HT-29 (cell line): Measurements from ENCODE around the gene MSX2. TPM values are rescaled to one million over a fixed set of nuclear protein-coding genes. Genes with fewer than 3 reads are reported as not detected.

Experiments used
- DNase-seq: peaks from one replicate; pipeline ENCODE4 v3.0.0-alpha.2; 2015; ENCODE audit warnings: low spot score
- total RNA-seq: library from RNA; depleted of rRNA; stranded (reverse); fragments of >200 nt; shearing (Covaris generic); gene quantifications from 2 replicates; pipeline ENCODE4 v1.2.3, GENCODE V29; 2014; rRNA removed

MSX2 gene
- 2.0 and 5.1 TPM in 2 replicates for total RNA-seq

DNA sequence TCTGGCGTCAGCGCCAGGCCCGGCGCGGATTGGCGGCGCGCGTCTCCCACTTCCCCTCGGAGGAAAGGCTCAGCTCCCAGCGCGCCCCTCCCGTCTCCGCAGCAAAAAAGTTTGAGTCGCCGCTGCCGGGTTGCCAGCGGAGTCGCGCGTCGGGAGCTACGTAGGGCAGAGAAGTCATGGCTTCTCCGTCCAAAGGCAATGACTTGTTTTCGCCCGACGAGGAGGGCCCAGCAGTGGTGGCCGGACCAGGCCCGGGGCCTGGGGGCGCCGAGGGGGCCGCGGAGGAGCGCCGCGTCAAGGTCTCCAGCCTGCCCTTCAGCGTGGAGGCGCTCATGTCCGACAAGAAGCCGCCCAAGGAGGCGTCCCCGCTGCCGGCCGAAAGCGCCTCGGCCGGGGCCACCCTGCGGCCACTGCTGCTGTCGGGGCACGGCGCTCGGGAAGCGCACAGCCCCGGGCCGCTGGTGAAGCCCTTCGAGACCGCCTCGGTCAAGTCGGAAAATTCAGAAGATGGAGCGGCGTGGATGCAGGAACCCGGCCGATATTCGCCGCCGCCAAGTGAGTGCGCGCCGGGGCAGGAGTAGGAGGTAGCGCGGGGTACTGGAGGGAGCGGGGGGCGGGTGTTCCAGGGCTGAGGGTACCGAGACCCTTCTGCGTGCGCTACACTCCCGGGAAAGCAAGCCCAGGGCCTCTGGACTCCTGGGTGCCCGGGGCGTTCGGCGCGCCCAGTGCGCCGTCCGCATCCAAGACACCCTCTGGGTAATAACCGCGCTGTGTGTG lies at the start of gene MSX2:
Gene MSX2 (plus strand): TSS at position 99 of the 777 bp plus-strand sequence. CDS start 78 bp downstream, at position 177.
- DNase-seq = peak; percentile 87

DNA sequence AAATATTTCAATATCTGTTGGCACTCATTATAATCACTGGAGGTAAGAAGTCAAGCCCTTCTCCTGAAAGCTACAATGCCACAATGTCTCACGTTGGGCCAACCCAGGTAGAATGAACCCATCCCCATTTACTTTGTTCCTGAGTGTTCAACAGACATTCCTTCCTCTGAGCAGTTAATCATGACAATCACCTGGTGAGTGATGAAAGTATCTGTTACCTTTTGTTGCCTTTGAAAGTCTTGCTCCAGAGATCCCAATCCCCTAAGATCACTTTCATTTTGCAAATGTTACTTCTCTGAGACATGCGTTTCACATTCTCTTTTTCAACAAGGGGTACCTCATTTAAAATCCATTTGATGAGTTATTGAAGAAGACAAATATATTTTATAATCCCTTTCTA lies 49.3 kb upstream of the MSX2 start:
- no peak for DNase-seq

DNA sequence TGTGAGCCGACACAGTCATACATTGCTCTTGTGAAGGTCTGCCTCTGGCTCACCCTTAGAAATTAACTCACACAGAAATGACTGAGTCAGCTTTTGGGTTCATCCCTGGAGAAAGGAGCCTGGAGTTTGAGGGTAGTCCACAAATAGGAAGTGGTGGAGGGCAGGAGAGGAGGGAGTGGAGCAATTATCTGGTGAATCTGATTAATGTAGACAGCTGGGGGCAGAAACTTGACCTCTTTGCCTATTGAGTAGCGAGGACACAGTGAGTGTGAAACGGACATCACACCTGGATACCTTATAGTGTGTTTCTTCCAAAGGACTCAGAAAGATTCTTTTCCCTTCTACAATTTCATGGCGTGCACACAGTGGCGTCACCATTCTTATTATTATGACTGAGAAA lies 48.5 kb upstream of the MSX2 start:
- no peak for DNase-seq

DNA sequence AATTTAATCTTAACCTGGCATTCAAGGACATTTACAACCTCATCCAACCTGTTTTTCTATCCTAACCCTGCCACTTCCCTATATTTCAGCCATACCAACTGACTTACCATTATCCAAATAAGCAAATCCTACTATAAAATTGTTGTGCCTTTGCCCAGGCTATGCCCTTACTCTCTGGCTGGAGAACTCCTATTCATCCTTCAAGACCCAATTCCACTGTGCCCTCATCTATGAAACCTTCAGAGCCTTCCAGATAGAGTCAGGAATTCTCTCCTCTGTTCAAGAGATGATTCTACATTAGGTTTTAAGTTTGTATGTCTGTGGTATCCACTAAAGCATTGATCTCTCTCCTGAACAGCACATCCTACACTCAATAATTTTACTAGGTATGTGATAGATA lies 46.3 kb upstream of the MSX2 start:
- DNase-seq = peak; percentile 2

DNA sequence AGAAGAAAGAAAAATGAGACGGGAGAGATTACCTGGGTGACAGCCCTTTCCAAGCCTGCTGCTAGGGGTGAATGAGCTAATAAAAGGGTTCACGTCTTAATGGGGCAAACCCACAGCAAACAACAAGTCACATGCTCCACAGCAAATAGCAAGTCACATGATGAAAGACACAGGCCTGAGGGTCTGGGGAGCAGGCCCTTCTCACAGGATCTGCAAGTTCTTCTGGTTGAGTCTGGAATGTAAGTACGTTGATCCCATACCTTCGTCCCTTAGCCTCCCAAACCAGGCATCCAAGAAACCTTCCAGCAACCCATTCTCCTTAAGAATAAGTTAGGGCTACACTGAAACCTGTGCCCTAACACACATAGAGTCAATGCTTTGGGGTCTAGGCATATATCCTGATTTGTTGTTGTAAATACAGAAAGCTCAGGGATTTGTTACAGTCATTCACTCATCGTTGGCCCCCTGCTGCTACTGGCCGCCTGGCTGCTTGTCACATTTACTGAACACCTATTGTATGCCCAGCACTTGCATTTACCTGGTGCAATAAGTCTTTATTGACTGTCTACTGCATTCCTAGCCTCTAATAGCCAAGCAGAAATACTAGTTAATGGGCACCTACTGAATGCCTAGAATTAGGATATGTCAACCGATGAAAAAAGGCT lies 43.3 kb upstream of the MSX2 start:
- DNase-seq = no peak

DNA sequence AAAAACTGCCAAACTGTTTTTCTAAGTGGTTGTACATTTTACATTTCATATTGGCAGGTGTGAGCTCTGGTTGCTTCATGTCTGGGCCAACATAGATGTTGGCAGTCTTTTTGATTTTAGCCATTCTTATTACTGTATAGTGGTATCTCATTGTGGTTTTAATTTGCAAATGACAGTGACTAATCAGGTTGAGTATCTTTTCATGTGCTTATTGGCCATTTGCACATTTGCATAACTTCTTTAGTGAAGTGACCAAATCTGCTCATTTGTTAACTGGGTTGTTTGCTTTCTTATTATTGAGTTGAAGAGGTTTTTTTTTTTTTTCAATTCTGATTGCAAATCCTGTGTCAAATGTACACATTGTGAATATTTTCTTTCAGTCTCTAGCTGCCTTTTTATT lies 36.9 kb upstream of the MSX2 start:
- no peak for DNase-seq

DNA sequence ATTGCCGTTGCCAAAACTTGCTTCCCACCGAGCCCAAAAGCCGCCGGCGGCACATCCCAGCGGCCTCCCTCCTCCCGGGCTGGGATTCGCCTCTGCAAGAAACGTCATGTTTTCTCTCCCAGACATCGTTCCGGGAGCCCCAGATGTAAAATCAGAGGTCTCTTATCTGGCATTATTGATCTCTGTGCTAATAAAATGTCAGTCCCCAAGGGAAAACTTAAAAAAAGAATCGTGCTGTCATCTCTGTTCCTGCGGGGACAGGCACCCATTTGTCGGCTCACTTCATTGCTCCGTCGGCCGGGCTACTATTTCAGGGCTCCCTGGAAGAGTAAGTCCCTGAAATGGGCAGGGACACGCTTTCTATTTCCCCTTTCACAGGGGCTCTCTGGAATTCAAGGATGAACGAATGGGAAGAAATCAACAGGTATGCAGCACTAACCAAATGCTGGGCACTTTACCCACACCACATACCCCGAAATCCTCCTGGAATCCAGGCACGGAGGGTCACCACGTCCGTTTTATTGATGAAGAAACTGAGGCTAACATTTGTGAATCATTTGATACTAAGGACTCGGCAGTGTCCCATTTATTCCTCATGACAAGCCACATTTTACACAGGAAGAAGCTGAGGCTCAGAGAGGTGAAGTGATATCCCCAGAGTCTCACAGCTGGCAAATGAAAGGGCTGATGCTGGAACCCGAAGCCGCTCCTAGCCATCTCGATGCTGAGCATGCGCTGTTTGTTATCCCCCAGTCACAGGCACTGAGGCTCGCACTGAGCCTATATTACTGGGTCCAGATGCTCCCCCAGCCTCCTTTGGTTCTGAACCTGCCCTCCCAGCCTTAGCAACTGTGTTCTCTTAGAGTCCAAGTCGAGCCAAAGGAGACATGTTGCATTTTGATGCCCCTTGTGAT lies 35.7 kb upstream of the MSX2 start:
- no peak for DNase-seq

DNA sequence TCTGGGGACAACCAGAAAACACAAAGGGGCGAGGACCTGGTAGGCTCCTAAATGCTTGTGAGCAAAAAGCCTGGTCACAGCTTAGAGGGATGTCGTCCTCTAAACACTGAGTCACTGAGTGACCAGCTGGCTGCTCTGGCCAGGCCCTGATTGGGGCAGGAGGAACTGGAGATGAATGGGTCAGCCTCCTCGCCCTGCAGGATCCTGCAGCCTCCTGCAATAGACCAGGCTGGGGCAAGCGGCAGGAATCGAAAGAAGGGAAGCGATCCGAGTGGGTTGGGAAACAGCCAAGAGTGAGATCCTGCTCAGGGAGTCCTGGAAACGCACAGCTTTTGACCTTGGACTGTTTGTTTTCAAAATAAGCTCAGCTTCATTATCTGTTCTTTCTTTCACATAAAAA lies 34.1 kb upstream of the MSX2 start:
- DNase-seq = no peak

DNA sequence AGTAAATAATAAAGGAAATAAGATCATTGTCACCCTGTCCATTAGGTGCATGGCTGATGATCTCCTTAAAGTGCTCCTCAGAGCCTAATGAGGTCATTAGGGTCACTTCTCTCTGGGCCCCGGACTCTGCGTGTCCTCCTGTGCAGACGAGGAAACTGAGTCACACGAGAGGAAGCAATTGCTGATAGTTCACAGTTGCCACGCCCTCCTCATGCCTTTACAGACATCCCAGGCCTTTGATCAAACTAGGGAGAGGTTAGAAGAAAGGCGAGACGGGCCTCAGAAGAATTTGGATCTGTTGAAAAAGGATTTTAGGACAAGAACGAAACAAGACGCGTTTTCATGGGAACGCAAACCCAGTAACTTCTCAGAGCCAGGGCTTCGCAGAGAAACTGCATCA lies 32.0 kb upstream of the MSX2 start:
- no peak for DNase-seq

DNA sequence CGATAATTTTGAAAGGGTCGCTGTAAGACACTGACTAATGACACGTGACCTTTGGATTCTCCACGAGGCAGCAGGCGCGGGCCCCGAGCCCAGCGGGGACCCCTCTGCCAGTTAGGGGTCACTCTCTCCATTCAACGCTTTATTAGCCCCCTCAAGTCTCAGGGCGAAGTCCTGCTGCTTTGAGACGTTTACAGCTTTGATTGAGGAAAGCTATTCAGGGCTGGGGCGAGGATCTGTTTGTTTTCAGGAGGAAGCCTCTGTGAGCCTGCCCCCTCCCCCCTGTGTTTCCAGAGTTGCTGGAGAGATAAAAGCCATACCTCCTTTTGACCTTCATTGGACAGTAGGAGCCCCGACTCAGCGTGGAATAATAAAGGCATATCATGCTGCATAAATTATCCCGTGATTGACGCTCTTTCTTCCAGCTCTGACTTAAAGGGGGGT lies 31.4 kb upstream of the MSX2 start:
- DNase-seq = no peak

DNA sequence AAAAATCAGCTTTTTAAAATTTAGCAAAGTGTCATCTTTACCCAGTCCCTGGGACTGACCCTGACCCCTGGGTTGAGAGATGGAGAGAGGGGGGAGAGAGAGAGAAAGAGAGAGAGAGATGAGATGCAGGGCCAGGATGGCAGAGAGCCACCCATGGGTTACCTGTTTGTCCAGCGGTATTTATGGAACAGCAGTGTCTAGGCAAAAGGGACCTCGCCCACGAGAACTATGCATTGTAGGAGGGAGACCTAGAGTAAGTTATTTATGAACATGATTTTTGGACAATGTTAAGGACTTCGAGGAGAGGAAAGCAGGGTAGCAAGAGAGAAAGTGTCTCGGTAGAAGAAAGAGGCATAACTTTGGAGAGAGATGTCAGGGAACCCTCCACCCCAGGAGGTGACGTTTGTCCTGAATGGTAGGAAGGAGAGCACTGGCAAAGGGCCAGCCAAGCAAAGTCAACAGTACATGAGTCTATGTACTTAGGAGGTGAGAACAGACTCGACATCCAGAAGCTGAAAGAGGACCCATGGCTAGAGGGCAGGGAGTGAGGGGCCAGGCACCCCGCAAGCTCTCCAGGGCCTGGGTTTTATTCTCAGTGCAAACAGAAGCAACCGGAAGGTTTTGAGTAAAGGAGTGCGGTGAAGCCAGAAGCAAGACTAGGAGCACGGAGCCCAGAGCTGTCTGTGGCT lies 30.5 kb upstream of the MSX2 start:
- DNase-seq = peak; percentile 68

DNA sequence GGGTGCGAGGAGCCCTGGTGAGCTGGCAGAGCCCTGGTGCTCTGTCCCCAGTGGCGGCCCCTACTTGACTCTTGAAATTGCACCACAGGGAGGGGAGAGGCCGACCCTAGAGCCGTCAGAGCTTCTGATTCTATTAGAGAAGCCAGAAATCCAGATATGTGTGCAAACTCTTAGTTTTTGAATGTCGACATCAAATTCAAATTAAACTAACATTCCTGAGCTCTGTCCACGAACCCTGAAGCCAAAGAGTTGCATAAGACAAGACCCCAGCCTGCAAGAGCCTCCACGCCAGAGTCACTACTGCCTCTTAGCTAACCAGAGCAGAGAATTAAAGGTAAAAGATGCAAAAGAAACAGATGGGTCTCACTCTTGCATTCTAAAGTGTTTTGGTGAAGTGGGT lies 29.8 kb upstream of the MSX2 start:
- no peak for DNase-seq

DNA sequence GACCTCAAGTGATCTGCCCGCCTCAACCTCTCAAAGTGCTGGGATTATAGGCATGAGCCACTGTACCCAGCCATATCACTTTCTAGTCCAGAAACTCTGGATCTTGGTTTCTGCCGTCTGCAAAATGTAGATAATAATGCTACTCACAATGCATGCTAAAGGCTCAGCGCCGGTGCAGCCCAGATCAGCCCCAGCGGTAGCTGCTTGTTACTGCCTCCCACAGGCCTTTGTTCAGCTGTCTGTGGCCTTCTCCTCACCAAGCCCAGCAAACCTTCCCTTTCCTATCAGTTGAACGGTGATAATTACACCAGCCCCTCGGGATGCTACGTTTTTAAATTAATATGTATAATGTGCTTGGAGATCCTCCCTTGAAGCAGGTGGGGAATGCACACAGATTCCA lies 26.2 kb upstream of the MSX2 start:
- DNase-seq = no peak

DNA sequence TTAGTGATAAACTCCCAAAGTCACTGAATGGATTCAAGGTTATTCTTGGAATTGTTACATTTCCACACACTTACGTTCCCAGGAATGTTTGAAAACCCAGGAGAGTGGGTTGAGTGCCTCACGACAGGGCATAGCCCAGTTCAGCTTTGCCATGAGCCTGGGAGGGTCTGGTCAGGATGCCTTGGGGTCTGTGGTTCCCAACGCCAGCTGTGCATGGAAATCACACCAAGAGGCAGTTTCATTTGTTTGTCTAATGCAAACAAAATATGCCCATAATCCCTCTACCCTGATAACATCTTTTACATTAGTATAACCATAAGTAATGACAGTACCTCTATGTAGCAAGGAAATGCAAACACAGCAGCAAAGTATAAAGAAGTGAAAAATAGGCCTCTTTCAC lies 25.3 kb upstream of the MSX2 start:
- DNase-seq = no peak

DNA sequence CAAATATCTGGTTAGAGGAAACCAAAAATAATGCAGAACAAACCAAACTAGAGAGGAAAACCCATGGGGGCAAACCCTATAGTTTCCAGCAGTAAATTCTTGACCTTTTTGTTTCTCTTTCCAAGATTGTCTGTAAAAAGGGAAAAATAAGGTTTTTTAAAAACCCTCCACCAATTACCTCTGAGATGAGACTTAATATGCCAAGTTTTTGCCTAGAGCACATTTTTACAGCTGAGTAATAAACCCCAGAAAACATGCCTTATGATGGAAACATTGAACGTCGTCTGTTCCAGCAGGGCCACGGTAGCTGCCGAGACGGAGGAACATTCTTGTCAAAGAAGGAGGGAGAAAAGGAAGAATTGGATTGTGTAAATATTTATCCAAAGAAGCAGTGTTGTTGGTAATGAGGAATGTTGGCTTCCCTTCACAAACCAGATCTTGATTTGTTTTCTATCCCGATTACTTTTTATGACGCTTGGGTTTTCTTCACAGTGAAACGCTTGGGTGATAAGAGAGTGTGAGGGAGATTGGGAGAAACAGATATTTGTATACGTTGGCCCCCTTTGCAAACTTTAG lies 17.3 kb upstream of the MSX2 start:
- no peak for DNase-seq

DNA sequence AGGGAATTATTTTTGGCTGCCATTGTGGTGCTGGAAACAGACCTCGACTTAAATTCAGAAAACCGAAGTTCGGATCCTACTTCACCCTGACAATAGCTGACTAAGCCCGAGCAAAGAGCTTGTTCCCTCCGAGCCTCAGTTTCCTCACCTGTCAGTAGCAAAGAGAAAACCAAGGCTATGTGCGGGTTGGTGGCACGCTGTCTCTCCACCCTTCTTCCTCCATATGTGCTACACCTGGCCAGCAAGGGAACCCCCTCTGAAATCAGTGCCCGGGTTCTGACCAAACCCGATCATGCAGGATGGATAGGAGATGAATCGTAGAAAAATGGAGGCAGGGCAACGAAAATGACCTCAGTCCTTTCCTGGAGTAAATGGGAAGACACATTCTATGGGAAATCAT lies 16.7 kb upstream of the MSX2 start:
- no peak for DNase-seq

DNA sequence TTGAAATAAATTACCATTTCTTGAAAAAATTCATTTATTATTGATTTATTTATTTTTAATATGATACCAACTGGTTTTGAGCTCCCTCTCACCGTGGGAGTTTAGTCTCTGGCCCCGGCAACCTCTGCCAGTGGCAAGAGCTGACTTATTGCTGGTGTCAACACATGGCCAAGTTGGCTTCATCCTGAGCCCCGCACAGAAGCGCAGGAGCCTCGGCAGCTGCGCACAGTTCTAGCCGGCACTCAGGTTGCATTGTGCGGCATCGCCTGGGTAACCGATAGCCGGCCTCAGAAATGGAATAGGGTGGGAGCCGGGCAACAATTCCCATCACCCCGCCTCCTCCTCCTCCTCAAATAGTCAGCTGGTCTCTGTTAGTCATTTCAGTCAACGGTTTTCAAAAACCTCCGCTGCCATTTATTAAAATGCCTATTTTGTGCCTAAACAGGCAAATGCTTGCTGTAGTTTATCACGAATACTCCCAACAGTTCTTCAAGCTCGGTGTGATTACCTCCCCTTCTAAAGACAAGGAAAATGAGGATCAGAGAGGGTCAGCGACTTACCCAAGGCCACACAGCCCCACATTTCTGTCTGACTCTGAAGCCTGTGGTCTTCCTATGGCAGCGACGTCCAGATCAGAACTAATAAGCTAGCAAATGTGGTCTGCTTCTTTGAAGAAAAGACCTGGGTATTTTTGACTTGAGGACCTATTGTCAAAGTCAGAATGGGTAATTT lies 15.7 kb upstream of the MSX2 start:
- DNase-seq = no peak

DNA sequence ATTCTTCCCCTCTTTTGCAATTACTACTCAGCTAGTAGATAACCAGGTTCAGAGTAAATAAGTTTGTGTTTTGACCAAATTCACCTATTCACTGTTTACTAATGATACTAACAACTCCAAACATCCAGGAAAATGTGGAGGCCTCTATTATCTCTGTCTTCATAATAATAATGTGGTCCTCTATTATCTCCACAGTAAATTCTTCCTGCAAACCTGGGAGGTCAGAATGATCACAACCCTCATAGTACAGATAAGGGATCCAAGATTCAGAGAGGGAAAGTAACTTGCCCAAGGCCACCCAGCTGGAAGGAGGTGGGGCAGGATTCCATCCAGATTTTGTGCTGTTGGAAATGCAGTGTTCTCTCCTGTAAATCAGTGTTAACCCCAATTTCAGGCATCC lies 9.6 kb upstream of the MSX2 start:
- DNase-seq = no peak

DNA sequence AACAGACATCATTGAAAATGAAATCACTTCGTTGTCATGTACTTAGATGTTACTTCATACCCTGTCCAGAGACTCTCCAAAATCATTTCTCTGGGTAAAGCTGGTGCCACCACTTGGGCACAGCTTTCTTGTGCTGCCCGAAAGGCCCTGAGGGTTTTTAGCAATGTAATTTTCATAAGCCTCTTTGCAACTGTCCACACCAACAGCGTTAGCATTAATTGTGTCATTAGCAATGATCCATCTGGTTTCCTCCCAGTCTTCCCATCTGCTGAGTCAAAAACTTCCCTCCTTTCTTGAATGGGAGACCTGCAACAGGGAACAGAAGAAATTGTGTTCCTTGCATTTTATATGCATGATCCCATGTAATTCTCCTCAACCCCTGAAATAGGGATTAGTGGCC lies 8.6 kb upstream of the MSX2 start:
- DNase-seq = no peak

DNA sequence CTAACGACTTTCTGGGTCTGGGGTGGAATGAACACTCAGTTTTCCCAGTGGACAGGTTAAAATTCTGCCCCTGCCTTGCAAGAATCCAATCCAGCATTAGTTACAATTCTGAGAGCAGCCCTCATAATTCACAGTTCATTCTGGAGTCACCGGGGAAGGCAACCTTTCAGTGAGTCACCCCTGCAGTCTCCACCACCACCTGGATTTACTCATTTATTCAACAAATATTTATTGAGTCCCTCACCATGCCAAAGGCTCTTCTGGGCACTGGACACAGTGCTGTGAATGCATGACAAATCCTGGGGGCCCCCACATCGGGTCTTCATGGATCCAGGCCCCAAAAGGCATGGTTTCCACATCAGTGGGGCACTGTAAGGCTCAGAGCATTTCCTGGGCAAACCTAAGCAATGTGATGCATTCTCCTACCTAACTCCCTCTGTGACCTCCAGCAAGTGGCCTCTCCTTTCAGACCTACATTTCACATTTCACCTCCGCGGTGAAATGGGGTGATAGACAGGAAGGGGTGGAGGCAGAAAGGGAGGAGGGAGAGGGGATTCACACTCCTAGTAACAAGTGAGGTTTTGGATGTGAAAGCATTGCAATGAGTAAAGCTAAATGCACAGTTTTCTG lies 6.4 kb upstream of the MSX2 start:
- DNase-seq = no peak
